ENCODE results near the gene MEI4. TPM values are rescaled to one million over a fixed set of nuclear protein-coding genes. Genes with fewer than 3 reads are reported as not detected.
"Not testable (repeated sequence)": the region's sequence is repeated elsewhere in the genome, so short reads cannot be mapped to it uniquely, and the experiment has no call there.

The MEI4 gene
- total and polyA plus RNA-seq, 10 of the 15 experiments (the other 5 are each of a cell fraction or from before 2014, with no cell fraction given): 0.03 to 0.04 (median 0.03) TPM; not detected in 7

GRCh38 chr6:77655035-77655434 lies 2.2 kb downstream of the MEI4 start:
- intact Hi-C loops (cut with micrococcal nuclease; ENCODE audit: unreplicated experiment); FAIRE-seq; CTCF ChIA-PET: not testable (repeated sequence)

GRCh38 chr6:77656999-77657764 lies 4.3 kb downstream of the MEI4 start:
- TF ChIP-seq EED (IDR thresholded peaks at IDR 0.05; ENCODE audit: low read depth): no peak
- TF ChIP-seq RFX5 (IDR thresholded peaks at IDR 0.05; ENCODE audit: low read depth, low read length): no peak
- 0% methylated on average over 1 of the region's 1 CpG for WGBS (ENCODE audit: insufficient coverage, insufficient replicate concordance, low lambda C conversion rate, missing lambda C conversion rate)
- Histone ChIP-seq H3K27me3 (replicated peaks in 1 of 2; ENCODE audit: control insufficient read depth in 2 of 2, insufficient read depth in 2 of 2, low read length in 1 of 2) (no peaks in the 10 kb centered on the region), H3K36me3 (ENCODE audit: control insufficient read depth in 2 of 2, insufficient read depth in 2 of 2, low read length in 1 of 2) (no peaks in the 10 kb centered on the region), H2AFZ (ENCODE audit: control insufficient read depth, low read depth, low read length) (no peak overlapping the region), H3K4me2 (ENCODE audit: control insufficient read depth, insufficient read depth) (no peak overlapping the region), H3K9ac (ENCODE audit: control insufficient read depth, insufficient read depth, low read length) (no peak overlapping the region), H3K79me2 (ENCODE audit: control insufficient read depth, insufficient read depth, low read length) (no peaks in the 10 kb centered on the region), H3K4me1 (ENCODE audit: control insufficient read depth, insufficient read depth, low read length) (no peaks in the 10 kb centered on the region), H3K9me3 (replicated peaks; ENCODE audit: control insufficient read depth, insufficient read depth, low read length) (no peaks in the 10 kb centered on the region), H3K27ac (ENCODE audit: control insufficient read depth, insufficient read depth) (no peak overlapping the region), H4K20me1 (ENCODE audit: control insufficient read depth, insufficient read depth) (no peaks in the 10 kb centered on the region), H3K4me3 (no peak overlapping the region)
- ChIA-PET CTCF (no interaction called here), POLR2A (no interaction called here), SMC1A (ENCODE audit: uncharacterized antibody, unreplicated experiment) (interaction anchor here (2.1 kb wide), 1 partner anchor 84 kb away, joined by 4 read pairs; no protein-coding TSS in a partner anchor), RAD21 (ENCODE audit: unreplicated experiment) (no interaction called here)
- in situ Hi-C loops (cut with MboI): no loop called here
- ATAC-seq: no peak
- FAIRE-seq: no peak
- no peak for DNase-seq (ENCODE audit: low read depth, low spot score)
- intact Hi-C loops (cut with micrococcal nuclease; ENCODE audit: unreplicated experiment): no loop called here
- no TSS peak for BruUV-seq (replicated peaks)

More at GRCh38 chr6:77655035-77655434, 2.2 kb downstream of the MEI4 start:
- H3K79me2 ChIP-seq (ENCODE audit: control insufficient read depth, insufficient read depth, low read length); H3K27ac ChIP-seq (ENCODE audit: control insufficient read depth, insufficient read depth); H3K4me1 ChIP-seq (ENCODE audit: control insufficient read depth, insufficient read depth, low read length); H4K20me1 ChIP-seq (ENCODE audit: control insufficient read depth, insufficient read depth); H3K4me3 ChIP-seq; in situ Hi-C loops (cut with MboI); DNase-seq (ENCODE audit: low read depth, low spot score); H3K27me3 ChIP-seq (replicated peaks in 1 of 2; ENCODE audit: control insufficient read depth in 2 of 2, insufficient read depth in 2 of 2, low read length in 1 of 2); BruUV-seq (replicated peaks); H2AFZ ChIP-seq (ENCODE audit: control insufficient read depth, low read depth, low read length); POLR2A ChIA-PET; H3K36me3 ChIP-seq (ENCODE audit: control insufficient read depth in 2 of 2, insufficient read depth in 2 of 2, low read length in 1 of 2); H3K9me3 ChIP-seq (replicated peaks; ENCODE audit: control insufficient read depth, insufficient read depth, low read length); H3K9ac ChIP-seq (ENCODE audit: control insufficient read depth, insufficient read depth, low read length); ATAC-seq; H3K4me2 ChIP-seq (ENCODE audit: control insufficient read depth, insufficient read depth); RAD21 ChIA-PET (ENCODE audit: unreplicated experiment): not testable (repeated sequence)
- 0% methylated on average over 1 of the region's 1 CpG for WGBS (ENCODE audit: insufficient coverage, insufficient replicate concordance, low lambda C conversion rate, missing lambda C conversion rate)
- SMC1A ChIA-PET (ENCODE audit: uncharacterized antibody, unreplicated experiment): interaction anchor here (1.3 to 2.1 kb wide), 3 partner anchors 9 to 25 kb away, joined by 3 to 5 read pairs (median 3); no protein-coding TSS in a partner anchor

Measured in GM12878 (cell line).